Activated T-cell treated with anti-CD3 and anti-CD28 coated beads for 48 hours (primary cell): ENCODE data around the gene DOCK2.

Experiments
- DNase-seq: peaks from one replicate; pipeline ENCODE4 v3.0.0-alpha.2; 2020; ENCODE audit warnings: low read depth

The DOCK2 gene

GRCh38 chr5:169864483-169864882, 227.4 kb downstream of the DOCK2 start:
- no peak for DNase-seq

DNA sequence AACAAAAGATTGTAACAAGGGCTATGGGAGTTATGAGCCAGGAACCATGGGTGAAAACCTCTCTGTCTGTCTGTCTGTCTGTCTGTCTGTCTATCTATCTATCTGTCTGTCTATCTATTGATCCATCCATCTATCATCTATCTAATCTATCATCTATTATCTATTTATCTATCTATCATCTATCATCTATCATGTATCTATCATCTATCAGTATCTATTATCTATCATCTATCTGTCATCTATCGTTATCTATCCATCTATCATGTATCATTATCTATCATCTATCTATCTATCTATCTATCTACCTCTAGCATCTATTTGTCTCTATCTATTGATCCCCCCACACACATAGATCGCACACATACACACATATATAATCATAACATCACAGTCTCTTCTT, 230.3 kb downstream of the DOCK2 start:
- no peak for DNase-seq

DNA sequence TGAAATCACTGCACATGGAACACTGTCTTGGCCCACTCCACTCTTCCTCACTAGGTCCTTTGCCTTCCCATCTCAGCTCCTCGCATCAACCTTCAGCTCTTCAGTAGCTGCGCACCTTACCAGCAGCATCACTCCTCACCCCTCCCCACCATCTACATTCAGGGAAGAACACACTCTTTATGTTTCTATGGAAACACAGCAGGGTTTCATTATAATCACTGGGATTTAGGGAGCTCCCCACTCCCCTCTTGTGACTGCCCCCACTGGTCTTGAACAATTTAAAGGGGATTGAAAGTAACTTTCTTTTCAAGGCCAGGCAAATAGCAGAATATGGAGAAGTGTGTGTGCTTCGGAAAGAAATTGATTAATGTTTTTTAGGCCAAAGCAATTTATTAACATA, 232.0 kb downstream of the DOCK2 start:
- DNase-seq, result no peak

DNA sequence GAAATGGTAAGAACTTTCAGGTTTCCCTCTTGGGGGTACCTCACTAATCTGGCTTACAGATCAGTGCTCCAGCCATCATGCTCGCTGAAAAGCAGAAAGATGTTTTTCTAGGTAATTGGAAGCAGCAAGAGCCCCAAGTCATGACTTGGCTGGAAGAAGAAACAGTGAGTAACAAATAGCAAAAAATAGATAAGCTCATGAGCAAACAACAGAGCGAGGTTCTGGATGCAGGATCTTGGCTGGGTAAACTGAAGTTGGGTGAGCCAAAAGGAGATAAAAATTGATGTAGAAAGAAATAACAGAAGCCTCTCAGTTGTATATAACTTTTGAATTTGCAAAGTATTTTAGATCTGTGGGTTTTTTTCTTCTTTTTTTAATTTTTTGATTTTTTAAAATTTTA, 233.1 kb downstream of the DOCK2 start:
- DNase-seq, result no peak

DNA sequence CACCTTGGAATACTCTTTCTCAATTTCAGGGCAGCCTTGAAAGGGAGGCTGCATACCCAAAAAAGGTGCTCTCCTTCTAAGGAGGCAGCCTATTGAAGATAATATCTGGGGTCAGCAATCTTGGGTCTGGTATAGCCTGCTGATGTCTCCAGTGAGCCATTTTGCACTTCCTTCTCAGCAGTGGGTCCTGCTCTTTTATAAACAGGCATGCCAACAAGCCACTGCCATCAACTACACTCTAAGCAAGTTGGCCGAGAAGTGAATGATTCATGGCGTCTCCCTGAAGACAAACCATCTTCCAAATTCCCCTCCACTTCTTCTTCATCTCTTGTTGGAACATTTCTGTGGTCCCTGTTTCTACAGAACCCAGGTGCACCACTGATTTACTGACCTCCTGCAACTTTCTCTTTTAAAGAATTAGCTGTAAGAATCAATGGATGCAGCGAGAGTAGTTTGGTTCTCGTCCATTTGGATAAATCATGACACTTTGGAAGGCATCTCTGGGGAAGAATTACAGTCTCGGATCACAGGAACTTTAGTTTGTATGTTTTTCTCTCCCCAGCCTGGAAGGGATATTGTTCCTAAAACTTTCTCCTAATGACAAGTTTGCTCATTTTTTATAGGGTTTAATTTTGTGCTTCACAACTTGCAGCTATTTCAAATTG, 234.9 kb downstream of the DOCK2 start:
- DNase-seq, result no peak

DNA sequence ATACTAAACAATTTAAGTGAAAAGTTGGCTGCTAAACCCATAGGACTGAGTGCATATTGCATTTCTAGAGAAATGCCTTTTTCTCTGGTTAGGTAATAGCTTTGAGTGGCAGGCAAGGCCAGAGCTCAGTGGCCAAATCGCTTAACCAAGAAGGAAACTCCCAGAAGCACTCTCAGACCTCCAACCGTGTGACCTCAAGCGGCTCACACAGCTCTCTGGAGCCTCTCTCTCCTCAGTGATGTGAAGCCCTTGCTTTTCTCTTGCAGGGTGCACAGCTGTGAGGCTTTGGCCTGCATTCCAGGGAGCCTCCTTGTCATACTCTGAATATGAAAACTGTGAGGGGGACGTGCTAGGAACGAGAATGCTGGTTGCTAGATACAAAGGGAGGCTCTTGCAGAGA, 236.6 kb downstream of the DOCK2 start:
- no peak for DNase-seq

DNA sequence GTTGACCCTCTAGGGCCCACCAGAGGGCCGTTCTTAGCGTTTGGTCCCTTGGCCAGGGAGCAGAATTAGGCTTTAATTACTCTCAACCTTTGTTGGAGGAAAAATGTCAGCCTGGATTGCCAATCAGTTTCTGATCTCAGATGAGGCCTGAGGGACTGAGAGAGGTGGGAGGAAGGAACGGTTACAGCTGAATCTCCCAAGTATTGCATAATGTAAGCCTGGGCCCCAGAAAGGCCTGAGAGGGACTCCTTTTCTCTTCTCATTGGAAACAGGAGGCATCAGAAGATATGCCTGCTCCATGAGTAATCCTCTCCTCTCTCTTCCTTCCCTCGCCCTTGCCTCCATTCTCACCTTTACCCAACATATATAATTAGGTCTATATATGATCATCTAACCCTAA, 237.5 kb downstream of the DOCK2 start:
- no peak for DNase-seq

- DNase-seq, result no peak
Observed at GRCh38 chr5:169875091-169875728, 238.1 kb downstream of the DOCK2 start.

DNA sequence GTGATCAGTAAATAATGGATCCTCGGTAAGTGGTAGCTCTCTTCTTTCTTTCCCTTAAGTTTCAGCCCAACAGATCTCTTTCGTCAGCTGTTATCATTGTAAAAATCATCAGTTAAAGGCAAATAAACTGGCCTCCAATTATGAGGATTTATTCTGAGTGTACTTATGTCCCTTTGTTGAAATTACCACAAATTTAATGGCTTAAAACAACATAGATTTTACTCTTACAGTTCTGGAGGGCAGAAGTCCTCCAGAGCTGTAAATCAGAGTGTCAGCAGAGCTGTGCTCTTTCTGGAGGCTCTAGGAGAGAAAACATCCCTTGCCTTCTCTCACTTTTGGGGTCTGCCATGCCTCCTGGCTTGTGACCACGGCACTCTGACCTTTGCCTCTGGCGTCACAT, 238.7 kb downstream of the DOCK2 start:
- no peak for DNase-seq

DNA sequence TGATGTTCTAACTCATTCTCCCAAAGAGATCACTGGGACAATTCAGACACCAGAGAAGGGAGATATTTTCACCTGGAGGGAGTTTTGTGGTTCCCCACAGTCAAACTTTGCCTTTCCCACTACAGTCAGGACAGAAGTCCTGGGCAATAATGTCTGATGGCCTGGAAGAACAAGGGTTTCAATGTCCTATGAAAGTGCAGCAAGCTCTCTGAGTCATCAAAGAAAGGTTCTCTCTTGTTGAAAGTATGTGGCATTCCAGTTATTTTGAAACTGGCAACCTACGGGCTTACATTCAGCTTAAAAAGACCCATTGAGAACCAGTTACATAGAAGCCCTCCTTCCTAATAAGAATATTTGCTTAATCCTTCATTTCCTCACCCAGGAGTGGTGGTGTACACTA, 239.3 kb downstream of the DOCK2 start:
- DNase-seq, result no peak

DNA sequence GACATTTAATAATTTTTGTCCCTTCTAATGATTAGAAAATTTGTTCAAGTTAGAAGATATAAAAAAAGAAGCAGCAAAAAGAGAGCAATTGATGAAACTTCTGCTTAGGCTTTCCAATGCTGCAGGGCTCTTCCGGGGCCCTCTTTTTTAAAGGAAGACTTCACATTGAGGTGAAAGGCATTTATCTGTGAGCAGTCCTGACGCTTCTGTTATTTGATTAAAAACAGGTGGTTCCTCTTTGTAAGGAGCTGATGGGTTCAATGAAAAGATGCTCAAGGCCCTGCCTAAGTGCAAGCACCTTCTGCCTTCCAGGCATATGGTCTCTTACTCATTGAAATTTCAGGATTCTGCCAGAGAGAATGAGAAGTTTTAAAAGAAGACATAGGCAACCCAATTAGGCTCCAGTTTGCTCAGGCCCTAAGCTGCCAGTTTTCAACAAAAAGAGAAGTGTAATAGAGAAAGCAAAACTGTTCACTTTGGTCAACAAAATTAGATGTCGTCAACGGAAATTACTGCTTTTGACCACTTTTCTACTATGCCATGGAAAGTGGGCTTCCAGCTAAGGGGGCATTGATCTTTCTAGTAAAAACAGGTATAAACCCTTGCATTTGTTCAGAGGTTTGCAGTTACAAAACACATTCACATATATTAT, 243.1 kb downstream of the DOCK2 start:
- DNase-seq, result no peak

- DNase-seq, result no peak
Observed at GRCh38 chr5:169880785-169881184, 243.7 kb downstream of the DOCK2 start.

GRCh38 chr5:169881702-169882303, 244.7 kb downstream of the DOCK2 start:
- no peak for DNase-seq

DNA sequence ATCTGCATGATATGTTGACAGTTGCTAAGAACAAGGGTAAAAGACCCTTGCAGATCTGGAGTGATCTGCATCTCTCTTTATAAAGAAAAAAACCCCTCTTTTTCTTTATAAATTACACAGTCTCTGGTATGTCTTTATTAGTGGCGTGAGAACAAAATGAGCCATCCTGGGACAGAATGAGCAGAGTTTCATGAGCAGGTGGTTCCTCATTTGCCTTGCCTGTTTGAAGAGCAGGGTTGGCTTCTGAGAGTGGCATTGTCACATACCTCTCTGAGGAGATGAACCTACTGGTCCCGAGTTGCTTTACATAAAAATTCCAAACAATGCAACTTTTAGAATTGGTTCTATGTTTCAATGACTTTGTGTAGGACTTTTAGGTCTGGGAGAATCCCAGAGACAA, 249.0 kb downstream of the DOCK2 start:
- no peak for DNase-seq

GRCh38 chr5:169886677-169887076, 249.6 kb downstream of the DOCK2 start:
- no peak for DNase-seq

DNA sequence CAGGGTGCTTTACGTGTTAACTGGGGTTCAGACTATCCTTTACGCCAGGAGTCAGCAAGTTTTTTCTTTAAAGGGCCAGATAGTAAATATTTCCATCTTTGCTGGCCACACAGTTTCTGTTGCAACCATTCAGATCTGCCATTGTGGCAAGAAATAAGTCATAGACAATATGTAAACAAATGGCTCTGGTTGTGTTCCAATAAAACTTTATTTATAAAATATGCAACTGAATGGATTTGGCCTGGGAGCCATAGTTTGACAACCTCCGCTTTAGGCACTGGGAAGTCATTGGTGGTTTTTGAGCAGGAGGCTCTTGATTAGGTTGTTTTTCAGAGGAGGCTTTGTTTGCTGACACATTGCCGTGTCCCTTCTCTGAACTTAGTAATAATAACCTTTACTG, 252.5 kb downstream of the DOCK2 start:
- DNase-seq, result no peak

- DNase-seq, result no peak
Observed at GRCh38 chr5:169893010-169893409, 255.9 kb downstream of the DOCK2 start.

- DNase-seq, result no peak
Observed at GRCh38 chr5:169893571-169893970, 256.5 kb downstream of the DOCK2 start.

DNA sequence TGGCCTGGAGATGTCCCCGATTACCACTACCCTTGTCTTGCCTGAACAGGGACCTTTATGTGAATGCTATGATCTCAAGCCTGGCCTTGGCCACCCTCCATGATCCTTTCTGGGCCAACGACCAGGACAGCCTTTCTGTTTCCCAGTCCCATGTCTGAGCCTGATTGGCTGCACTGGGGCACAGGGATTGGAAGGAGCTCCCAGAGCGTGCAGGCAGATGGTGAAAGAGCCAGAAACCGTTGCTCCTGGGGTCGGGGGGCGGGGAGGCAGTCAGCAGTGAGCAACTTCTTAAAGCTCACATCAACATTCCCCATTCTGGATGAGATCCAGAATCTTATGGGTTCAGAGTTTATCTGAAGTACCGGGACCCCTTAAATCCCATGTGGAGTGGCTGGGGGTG, 258.9 kb downstream of the DOCK2 start:
- DNase-seq, result no peak

DNA sequence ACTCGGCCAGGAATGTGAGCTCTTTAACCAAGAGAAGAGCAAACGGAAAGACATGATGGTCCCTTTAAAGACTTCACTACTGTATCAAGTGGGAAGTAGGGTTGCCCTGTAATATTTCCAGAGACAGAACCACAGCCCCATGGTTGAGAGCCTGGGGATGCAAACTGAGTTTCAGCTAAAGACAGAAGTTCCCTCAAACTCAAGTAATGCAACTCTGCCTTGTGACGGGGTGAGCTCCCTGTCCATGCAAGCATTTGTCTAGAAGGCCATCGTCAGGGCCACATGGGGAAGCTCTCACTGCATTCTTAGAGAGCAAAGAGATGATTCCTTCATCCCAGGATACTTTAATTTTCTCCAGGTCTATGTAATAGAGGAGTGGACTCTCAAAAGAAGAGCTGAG, 260.4 kb downstream of the DOCK2 start:
- no peak for DNase-seq

- no peak for DNase-seq
Observed at GRCh38 chr5:169901896-169902295, 264.8 kb downstream of the DOCK2 start.

DNA sequence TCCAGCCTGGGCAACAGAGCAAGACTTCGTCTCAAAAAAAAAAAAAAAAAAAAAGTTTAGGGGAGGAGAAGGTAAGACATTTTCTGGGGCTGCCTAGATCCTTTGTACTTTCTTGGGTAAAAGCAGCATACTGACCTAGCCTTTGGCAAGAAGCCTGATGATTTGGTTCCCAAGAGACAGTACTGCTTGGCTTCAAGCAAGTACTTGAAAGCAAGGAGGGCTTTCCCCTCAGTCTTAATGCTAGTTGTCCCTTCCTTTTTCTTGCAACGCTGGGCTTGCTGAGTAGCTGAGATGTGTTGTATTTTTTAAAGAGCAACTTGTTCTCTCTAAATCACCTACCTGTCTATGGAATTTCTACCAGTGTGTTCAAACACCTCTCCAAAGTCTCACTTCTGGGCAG, 267.0 kb downstream of the DOCK2 start:
- DNase-seq, result no peak

- DNase-seq, result no peak
Observed at GRCh38 chr5:169904508-169904907, 267.4 kb downstream of the DOCK2 start.
